IPS-NIHi7 (cell line): ENCODE data around the gene ANAPC5.

Experiments
- DNase-seq: peaks from one replicate; pipeline ENCODE4 v3.0.0; 2012; ENCODE audit warnings: mixed read lengths; ENCODE audit errors: extremely low spot score

The ANAPC5 gene

DNA sequence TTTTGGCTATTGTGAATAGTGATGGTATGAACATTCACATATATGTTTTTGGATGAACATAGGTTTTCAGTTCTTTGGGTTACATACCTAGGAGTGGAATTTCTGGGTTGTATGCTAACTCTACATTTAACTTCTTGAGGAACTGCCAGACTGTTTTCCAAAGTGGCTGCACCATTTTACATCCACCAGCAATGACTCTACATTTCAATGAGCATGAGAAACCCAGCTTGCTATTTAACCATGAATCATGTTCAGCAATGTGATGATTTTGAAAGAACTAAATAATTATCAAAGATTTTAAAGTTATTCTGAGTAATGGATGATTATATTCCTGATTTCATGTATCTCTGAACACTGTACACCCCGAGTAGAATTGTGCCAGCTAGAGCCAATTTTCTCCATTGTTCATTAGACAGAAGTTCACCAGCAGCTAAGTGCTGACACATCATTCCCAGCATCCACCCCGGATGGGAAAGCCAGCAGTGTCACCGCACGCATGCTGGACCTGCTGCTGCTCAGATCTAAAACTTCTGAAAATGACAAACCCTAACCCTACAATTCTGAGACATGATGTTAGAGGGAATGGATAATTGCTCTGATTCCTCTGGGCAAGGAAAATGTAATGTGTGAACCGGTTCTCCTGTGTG, 13.3 kb upstream of the ANAPC5 start:
- no peak for DNase-seq

DNA sequence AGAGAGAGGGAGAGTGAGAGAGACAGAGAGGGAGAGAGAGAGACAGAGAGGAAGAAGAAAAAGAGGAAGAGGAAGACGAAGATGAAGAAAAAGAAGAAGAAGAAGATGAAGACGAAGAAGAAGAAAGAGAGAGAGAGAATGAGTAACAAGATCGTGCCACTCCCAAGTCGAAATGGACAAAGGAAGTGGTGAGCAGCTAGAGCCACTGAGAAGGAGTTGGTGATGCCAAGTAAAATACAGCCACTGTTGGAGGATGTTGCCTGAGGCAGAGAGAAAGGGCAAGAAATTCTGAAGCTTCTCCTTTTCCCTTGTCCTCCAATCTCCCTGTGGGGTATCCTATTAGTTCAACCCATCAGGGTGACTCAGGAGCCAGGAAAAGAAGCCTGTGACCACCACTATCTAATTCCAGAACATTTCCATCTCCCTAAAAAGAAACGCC, 12.5 kb upstream of the ANAPC5 start:
- no peak for DNase-seq

DNA sequence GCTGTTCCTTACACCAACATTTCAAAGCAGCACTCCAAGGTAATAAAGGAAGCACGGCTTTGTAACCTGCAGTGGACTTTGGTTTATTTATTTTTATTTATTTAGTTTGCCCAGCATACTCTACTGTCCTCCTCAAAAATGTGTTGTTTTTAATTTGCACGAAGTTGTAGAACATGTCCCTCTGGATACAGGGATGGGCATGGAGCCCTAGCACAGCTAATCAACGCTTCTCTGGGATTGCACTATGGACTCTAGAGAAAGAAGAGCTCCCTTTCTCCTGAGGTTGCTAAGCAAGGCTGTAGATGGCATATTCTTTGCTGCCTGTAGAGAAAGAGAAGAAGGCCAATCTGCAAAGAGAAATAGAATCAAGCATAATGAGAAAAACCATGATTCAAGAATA, 5.9 kb upstream of the ANAPC5 start:
- no peak for DNase-seq

DNA sequence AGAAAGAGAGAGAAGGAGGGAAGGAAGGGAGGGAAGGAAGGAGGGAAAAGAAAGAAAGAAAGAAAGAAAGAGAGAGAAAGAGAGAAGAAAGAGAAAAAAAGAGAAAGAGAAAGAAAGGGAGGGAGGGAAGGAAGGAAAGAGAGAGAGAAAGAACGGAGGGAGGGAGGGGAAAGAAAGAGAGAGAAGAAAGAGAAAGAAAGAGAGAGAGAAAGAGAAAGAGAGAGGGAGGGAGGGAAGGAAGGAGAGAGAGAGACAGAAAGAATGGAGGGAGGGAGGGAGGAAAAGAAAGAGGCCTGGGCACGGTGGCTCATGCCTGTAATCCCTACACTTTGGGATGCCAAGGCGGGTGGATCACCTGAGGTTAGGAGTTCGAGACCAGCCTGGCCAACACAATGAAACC, 5.1 kb upstream of the ANAPC5 start:
- no peak for DNase-seq

DNA sequence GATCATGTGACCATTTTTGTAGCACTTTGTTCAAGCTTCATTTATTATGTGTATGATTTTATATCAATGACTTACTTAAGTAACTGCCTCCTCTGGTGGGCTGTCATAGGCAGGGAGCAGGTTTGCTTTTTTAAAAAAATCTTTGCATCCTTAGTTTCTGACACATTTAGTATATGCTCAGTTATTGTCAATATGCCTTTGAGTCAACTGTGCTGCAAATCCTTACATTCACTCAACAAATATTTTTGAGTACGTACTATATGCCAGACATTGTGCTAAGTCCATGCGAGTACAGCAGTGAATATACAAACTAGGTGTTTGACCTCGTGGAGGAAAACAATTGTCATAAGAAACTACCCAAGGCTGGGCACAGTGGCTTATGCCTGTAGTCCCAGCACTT, 4.4 kb upstream of the ANAPC5 start:
- no peak for DNase-seq

DNA sequence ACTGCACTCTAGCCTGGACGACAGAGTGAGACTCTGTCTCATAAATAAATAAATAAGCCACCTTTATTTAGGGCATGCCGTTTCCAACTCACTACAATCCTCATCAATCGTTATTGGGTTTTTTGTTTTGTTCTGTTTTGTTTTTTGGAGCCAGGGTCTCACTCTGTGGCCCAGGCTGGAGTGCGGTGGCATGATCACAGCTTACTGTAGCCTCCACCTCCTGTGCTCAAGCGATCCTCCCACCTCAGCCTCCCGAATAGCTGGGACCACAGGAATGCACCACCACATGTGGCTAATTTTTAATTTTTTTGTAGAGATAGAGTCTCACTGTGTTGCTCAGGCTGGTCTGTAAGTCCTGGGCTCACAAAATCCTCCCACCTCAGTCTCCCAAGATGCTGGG, 3.6 kb upstream of the ANAPC5 start:
- DNase-seq: no peak

DNA sequence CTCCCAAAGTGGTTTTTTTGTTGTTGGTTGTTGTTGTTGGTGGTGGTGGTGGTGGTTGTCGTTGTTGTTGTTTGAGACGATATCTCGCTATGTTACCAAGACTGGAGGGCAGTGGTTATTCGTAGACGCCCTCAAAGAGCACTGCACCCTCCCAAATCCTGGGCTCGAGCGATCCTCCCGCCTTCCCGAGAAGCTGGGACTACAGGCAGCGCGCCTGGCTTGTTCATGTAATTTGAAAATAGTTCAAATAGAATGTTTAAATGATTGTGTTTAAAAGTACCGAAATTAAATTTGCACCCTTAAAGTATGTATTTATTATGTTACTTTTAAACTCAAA, 439 bp upstream of the ANAPC5 start:
- DNase-seq: no peak

DNA sequence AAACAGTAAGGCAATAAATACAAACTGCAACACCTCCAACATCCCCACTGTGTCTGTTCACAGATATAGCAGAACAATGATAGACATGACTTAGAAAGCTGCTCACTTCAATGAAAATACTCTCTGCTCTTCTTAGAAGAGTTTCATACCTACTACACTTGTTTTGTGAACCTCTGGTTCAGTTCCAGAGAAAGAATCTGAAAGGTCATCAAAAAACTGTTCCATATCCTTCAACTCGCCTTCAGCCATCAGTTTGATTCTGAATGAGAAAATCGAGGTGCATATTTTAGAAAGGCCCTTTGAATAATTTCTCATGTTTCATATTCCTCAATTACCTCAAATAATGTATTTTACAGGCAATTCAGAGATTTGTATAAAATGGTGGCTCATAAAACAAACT, 5.5 kb downstream of the ANAPC5 start:
- no peak for DNase-seq

DNA sequence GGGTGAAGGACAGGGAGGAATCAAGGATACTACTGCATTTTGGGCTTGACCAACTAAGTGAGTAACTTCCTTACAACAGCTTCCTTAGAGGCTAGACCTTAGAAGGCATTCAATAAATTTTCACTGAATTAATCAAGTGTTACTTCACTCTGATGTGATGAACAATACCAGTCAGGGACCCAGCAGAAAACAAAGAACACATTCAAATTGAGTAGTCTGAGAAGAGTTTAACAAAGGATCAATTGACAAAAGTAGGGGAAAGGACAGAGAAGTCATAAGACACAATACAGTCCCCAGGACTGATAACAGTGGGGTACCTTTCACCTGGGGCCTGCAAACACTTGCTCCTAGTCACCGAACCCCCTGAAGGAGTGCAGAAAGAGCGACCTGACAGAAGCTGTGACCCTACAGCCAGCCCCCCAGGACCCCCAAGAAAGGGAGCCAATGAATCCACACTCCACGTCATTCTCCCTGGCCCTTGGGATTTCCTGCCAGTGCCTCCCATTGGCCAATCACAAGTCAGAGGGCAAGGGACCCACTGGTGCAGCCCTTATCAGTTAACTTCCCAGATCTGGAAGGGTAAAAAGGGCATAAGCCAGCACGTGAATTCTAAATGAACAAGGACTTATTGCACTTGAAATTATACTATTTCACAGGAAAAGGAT, 6.9 kb downstream of the ANAPC5 start:
- DNase-seq: no peak

DNA sequence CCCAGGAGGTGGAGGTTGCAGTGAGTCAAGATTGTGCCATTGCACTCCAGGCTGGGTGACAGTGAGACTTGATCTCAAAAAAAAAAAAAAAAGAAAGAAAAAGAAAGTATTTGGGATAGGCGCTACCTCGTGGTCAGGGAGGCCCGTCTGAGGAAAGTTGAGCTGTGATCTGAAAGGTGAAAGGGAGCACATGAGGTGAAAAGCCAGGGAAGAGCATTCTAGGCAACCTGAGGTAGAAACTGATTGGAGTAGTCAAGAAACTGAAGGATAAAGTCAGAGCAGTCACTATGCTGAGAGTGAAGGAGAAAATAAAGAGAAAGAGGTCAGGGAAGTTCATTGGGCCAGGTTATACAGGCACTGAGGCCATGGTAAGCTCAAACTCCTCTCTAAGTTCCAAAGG, 7.7 kb downstream of the ANAPC5 start:
- no peak for DNase-seq

DNA sequence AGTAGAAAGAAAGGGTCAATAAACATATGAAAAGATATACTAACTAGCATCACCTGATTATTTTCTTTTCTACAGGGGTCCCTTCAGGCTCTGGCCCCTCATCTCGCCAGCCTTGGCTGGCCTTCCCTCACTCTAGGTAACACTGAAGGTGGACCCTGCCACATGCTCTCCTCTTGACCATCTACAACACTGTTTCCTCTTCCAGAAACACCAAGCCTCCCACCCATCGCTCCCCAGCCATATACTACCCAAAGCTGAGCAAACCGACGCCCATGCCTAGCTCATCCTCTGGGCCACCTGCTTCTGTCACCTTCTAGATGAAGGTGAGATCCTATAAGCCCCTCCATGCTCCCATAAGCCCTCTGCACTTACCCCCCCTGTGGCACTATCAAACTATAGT, 14.8 kb downstream of the ANAPC5 start:
- no peak for DNase-seq

DNA sequence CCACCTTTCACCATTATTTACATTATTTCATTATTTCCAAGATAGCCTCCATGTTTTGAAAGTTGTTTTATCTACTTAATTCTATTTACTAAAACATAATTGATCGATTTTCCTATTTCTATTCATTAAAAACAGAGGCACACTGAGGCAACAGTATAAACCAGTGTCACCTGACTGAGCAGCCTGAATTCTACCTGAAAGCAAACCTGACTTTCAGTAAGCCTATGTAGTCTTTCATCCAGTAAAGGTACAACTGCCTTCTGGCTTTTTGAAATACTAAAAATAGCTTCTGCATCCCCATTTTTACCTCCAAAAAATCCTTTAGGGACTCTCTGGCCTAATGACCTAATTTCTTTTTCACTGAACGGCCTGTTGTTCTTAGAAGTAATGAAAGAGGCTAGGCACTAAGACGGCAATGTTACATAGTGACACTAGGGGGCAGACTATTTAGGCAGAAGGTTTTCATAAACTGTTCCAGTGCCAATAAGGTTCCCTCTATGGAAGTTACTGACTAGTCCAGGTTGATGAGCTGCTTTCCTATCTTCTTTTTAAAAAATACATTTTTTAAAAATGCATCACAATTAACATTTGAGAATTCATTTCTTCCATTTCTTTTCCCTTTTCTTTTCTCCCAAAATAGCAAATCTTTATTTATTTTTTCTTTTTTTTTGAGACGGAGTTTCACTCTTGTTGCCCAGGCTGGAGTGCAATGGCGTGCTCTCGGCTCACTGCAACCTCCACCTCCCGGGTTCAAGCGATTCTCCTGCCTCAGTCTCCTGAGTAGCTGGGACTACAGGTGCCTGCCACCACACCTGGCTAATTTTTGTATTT, 17.5 kb downstream of the ANAPC5 start:
- DNase-seq: peak; percentile 73

DNA sequence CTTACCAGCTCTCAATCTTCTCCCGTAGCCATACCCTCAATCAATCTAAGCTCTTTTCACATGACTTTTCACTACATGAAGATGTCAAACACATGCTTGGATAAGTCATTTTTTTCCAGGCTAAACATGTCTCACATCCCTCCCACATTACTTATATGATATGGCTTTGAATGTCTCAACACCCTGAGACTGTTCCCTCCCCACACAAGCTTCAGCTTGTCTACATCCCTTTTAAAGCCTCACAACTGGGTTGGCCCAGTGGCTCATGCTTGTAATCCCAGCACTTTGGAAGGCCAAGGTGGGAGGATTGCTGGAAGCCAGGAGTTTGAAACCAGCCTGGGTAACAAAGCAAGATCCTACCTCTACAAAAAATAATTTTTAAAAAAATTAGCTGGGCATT, 18.5 kb downstream of the ANAPC5 start:
- DNase-seq: no peak

DNA sequence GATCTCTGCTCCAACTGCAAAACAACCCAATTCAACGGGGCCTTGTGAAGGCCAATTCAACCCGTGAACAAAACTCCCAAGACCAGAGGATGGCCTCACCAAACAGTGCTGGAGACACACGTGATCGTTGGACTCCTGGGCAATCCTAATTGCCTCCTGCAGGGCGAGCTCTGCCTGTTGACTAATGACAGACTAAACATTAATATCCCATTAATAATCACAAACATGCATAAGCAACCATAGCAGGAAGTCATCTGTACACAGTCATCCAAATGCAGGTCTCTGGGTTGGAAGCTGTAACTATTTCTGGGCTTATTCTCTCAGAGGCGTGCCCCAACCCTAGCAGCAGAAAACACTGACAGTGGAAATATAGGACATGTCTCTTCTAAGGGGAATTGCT, 21.0 kb downstream of the ANAPC5 start:
- DNase-seq: no peak

DNA sequence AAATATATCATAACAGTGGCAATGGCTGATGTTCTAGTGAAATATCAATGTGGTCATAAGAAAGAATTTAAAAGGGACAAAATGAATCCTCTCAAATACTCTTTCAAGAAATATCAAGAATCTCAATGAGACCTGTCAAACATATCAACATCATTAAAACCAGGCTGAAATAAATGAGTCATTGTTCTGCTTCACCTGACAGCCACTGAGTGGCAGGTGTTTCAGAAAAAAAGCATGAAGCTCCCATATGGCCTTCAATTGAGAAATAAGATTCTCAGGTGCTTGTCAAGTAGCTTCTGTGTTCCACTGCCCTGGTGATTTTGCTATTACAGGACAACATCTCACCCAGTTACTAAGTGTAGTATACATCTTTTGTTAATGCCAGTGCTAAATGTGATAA, 21.5 kb downstream of the ANAPC5 start:
- DNase-seq: no peak

DNA sequence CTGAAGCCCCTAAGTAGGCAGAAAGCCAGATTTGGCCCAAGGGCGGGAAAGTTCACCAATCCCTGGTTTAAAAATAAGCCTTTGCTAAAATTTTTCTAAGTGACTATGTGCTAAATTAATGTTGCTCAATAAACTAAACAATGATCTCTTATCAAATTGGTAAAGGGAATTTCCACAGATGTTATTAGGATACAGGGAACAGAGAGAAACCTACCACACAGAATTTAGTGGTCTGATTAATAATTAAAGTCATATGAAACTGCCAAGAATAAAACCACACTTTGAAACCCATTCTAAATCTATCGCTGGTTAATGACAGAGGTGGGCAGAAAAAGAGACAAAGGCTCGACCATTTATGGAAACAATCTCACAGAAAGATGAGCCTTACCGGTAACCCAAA, 22.0 kb downstream of the ANAPC5 start:
- no peak for DNase-seq

DNA sequence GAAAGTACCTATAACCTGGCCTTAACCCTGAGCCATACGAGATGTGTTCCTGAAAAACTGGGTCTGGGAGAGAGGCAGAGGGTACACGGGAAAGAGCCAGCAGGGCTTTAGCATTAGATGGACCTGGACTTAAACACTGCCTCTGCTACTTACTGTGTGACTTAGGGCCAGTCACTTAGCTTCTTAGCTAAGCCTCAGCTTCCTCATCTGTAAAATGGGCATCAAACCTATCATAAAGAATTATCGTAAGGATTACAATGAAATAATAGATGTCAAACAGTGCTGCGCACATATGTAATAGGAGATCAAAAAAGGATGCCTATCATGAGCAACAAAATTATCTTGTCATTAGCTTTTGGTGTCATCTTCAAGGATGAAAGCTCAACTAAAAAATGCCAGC, 23.6 kb downstream of the ANAPC5 start:
- no peak for DNase-seq

DNA sequence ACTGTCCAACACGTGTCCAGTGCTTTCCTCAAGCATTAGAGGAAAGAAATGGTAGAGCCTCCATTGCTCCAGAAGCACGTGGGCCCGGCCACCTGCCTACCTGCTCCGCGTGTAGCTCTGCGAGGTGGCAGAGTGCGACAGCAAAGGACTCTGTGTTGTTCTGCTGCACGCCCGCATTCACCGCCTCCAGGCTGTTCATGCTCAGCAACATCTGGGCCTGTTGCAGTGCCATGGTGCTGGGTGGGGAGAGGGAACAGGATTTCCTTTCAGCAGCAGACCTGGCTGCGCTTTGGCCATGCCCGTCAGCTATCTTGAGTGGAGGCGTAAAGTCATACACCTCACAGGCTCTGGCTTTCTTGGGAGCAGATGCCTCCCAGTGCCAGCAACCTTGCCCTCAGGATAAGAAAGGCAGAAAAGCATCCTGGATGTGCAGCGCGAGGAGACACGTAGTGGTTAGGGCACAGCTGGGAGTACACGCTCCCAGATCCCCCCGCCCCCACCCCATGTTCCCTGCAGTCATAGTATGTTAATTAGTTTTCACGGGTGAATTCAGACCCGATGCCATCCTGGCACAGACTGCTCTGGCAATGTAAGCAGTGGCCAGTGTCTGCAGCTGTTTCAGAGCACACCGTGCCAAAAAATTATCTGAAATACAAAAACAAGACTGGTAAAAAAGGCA, 25.1 kb downstream of the ANAPC5 start:
- no peak for DNase-seq

DNA sequence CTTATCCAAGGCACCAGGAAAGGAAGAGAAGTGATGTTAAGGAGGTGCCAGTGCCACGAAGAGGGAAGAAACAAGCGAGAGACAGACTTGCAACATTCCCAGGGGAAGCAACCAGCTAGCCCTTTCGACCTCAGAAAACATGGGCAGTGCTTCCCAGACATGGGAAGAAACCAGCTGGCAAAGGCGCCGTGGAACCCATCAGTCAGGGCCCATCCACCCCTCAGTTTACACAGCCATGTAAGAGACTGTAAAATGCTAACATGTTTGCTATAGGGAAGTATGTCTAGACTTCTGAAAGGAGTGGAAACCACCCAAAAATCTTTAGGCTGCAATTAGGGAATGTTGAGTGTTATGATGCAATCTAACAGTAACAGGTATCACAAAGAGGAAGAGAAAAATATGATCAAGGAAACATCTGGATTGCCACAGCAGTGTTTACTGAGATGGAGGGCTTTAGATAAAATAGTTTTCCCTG, 26.3 kb downstream of the ANAPC5 start:
- no peak for DNase-seq

DNA sequence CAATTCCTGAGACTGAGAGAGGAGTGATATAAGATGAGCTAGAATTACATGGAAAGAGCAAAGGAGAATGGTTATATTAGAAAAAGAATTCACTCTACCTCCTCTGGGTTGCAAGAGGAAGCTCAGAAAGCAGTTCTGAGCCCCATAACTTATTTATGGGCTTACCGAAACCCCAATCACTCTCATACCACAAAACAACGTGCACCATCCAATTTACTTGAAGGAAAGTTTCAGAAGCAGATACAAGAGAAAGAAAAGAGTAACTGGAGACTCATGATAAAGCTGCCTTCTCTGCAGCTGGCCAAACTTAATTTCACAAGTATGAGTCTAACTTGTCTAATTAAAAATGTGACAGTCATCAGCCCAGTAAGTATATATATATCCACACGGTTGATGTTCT, 28.3 kb downstream of the ANAPC5 start:
- DNase-seq: no peak

DNA sequence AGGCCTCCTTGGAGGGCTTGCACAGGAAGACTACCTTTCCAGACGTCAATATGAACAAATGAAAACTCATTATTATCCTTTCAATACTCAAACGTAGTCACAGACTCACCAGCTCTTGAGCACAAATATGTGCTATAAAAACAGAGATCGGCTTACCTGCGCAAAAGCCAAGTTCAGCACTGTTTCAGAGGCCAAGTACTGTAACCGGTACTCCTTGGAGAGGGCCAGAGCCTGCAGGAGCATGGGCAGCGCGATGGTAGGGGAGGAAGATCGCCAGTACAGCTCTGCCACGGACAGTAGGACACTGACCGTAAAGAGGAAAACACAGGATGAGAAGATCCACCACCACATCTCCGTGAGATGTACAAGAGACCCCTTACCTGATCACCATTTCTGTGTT, 34.1 kb downstream of the ANAPC5 start:
- no peak for DNase-seq

DNA sequence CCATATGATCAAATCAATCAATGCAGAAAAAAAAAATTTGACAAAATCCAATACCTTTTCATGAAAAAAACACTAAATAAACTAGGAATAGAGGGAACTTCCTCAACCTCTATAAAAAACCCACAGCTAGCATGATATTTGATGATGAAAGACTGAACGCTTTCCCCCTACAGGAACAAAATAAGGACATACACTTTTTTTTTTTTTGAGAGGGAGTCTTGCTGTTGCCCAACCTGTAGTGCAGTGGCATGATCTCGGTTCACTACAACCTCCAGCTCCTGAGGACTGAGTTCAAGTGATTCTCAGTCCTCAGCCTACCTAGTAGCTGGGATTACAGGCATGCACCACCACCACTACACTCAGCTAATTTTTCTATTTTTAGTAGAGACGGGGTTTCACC, 37.8 kb downstream of the ANAPC5 start:
- DNase-seq: no peak
